Endometrium (tissue), 2 donors: ENCODE data around the gene WNT2.
A peak's percentile ranks its signal among the peaks of the same experiment; 100 is the strongest.

Source experiments
- FAIRE-seq: peaks from 2 replicates; lab custom pipeline; 2012; peaks lifted over from hg19 to GRCh38; lab: Jason Lieb, UNC
- donor health status: control.
- donor health status: control.

WNT2 gene

GRCh38 chr7:117322741-117323304 is at the start of gene WNT2:
WNT2 (minus strand) TSS chr7:117323058; CDS start chr7:117322989, 69 bp downstream.
- FAIRE-seq, result no peak

- no peak for FAIRE-seq
These were observed 49.2 kb upstream of the WNT2 start for GRCh38 chr7:117372073-117372472.

GRCh38 chr7:117364339-117365080 is 41.7 kb upstream of the WNT2 start:
- no peak for FAIRE-seq

GRCh38 chr7:117362294-117362888 is 39.5 kb upstream of the WNT2 start:
- no peak for FAIRE-seq

- FAIRE-seq, result no peak
These were observed 27.2 kb upstream of the WNT2 start for GRCh38 chr7:117350027-117350426.

GRCh38 chr7:117349570-117349969 is 26.7 kb upstream of the WNT2 start:
- FAIRE-seq, result no peak

- FAIRE-seq, result no peak
These were observed 25.3 kb upstream of the WNT2 start for GRCh38 chr7:117347962-117348672.

GRCh38 chr7:117347480-117347879 is 24.6 kb upstream of the WNT2 start:
- no peak for FAIRE-seq

- peak; percentile 26 for FAIRE-seq
These were observed 23.3 kb upstream of the WNT2 start for GRCh38 chr7:117346161-117346560.

- no peak for FAIRE-seq
These were observed 15.2 kb upstream of the WNT2 start for GRCh38 chr7:117338020-117338419.

- FAIRE-seq, result no peak
These were observed 10.3 kb upstream of the WNT2 start for GRCh38 chr7:117333168-117333567.

GRCh38 chr7:117332031-117332430 is 9.2 kb upstream of the WNT2 start:
- no peak for FAIRE-seq

- FAIRE-seq, result peak; percentile 12
These were observed 3.0 kb upstream of the WNT2 start for GRCh38 chr7:117325836-117326235.

GRCh38 chr7:117324960-117325359 is 2.1 kb upstream of the WNT2 start:
- peak; percentile 69 for FAIRE-seq

- FAIRE-seq, result peak; percentile 48
These were observed 1.2 kb upstream of the WNT2 start for GRCh38 chr7:117323851-117324711.

GRCh38 chr7:117323305-117323850 is 520 bp upstream of the WNT2 start:
- FAIRE-seq, result no peak

- no peak for FAIRE-seq
These were observed 2.3 kb downstream of the WNT2 start for GRCh38 chr7:117320523-117320922.

GRCh38 chr7:117319181-117319580 is 3.7 kb downstream of the WNT2 start:
- no peak for FAIRE-seq

- no peak for FAIRE-seq
These were observed 9.3 kb downstream of the WNT2 start for GRCh38 chr7:117313582-117313981.

- peak; percentile 78 for FAIRE-seq
These were observed 10.0 kb downstream of the WNT2 start for GRCh38 chr7:117312593-117313580.
